BE2C (cell line): ENCODE data around the gene EPHB2.

ENCODE experiments used
- DNase-seq: peaks from one replicate; pipeline ENCODE4 v3.0.0-alpha.2; 2020
- H3K27me3 ChIP-seq: fragments of 250-450 bp; sonication (Bioruptor Pico); 2 replicates; pipeline ENCODE4 v1.5.1; 2020; ENCODE audit warnings: mild to moderate bottlenecking
- H3K36me3 ChIP-seq: fragments of 250-450 bp; sonication (Bioruptor Pico); 2 replicates; pipeline ENCODE4 v1.5.1; 2020; ENCODE audit warnings: mild to moderate bottlenecking
- H3K4me1 ChIP-seq: fragments of 250-450 bp; sonication (Bioruptor Pico); 2 replicates; pipeline ENCODE4 v1.5.1; 2020
- H3K4me3 ChIP-seq: 2 replicates; pipeline ENCODE4 v1.5.1; 2011; ENCODE audit warnings: low read depth, low read length
- H3K9me3 ChIP-seq: fragments of 250-450 bp; sonication (Bioruptor Pico); 2 replicates; pipeline ENCODE4 v1.5.1; 2020
- TF ChIP-seq, protein P1 (sequence below): IDR thresholded peaks from 2 replicates; pipeline ENCODE4 v1.5.1; 2012; ENCODE audit warnings: mild to moderate bottlenecking, low read depth, low read length

The EPHB2 gene

DNA sequence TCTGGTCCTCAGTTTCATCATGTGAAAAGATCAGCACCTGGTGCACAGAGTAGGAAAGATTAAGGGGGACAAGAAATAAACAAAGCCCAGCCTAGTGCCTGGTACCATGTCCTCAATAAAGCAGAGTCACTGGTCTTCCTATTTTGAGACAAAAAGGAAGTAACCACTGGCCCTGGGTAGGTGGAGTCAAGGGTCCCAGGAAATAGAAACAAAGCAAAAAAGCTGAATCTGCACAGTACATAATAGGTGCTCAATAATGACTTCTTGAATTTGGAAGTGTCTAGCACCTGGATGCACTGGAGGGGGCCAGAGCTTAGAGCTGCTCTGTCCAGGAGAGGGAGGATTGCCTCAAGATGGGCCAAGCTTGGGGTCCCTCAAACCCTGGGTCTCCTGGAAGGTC lies 1.9 kb upstream of the EPHB2 start:
- H3K27me3 ChIP-seq, result no peaks in the 10 kb centered on the region
- TF ChIP-seq, protein P1, sequence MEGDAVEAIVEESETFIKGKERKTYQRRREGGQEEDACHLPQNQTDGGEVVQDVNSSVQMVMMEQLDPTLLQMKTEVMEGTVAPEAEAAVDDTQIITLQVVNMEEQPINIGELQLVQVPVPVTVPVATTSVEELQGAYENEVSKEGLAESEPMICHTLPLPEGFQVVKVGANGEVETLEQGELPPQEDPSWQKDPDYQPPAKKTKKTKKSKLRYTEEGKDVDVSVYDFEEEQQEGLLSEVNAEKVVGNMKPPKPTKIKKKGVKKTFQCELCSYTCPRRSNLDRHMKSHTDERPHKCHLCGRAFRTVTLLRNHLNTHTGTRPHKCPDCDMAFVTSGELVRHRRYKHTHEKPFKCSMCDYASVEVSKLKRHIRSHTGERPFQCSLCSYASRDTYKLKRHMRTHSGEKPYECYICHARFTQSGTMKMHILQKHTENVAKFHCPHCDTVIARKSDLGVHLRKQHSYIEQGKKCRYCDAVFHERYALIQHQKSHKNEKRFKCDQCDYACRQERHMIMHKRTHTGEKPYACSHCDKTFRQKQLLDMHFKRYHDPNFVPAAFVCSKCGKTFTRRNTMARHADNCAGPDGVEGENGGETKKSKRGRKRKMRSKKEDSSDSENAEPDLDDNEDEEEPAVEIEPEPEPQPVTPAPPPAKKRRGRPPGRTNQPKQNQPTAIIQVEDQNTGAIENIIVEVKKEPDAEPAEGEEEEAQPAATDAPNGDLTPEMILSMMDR, result no peak
- DNase-seq, result no peak
- H3K36me3 ChIP-seq, result no peaks in the 10 kb centered on the region
- no peaks in the 10 kb centered on the region; the same call in 1 of the 2 replicates for H3K4me1 ChIP-seq
- no peaks in the 10 kb centered on the region for H3K9me3 ChIP-seq
- no peak overlapping the region for H3K4me3 ChIP-seq

- H3K27me3 ChIP-seq, result no peaks in the 10 kb centered on the region
- no peaks in the 10 kb centered on the region; the same call in 1 of the 2 replicates for H3K4me1 ChIP-seq
- no peak for DNase-seq
- H3K36me3 ChIP-seq, result no peaks in the 10 kb centered on the region
- H3K4me3 ChIP-seq, result no peak overlapping the region
- no peaks in the 10 kb centered on the region for H3K9me3 ChIP-seq
- TF ChIP-seq, protein P1, result peak; percentile 39
These were observed 1.4 kb upstream of the EPHB2 start for GRCh38 chr1:22709227-22709626.

DNA sequence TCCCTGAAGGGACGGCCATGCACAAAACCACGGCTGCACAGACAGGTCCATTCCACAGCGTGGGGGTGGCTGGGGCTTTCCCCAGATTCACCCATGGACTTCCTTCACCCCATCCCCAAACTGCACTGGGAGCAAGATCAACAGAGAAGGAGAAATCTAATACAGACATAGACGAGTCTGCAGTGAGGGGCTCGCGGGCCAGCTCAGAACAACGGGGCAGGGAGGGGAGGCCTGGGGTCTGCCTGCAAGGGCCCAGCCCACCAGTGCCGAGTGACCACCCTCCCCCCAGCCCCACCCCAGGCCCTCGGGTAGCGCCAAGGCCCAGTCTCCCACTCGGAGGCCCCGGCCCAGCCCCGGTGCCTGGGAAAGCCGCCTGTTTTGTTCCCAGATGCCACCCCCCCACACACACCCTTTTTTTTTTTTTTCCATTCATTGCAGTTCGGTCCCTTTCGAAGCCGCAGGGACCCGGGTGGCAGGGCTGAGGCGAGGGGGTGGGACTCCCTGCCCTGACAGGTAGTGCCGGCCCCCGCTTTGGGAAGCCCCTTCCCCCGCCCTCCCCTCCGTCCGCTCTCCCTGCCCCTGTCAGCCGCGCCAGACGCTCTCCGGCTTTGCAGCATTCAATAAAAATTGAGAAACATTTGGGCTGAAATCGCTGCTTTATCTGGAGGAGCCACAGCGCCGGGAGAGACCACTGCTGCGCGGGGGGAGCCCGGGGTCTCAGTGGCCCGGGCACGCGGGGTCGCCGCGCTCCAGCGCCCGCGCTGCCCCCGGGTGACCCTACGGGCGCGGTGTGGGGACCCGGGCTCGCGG lies 543 bp upstream of the EPHB2 start:
- Histone ChIP-seq H3K4me1 (no peaks in the 10 kb centered on the region; the same call in 1 of the 2 replicates), H3K27me3 (no peaks in the 10 kb centered on the region), H3K36me3 (no peaks in the 10 kb centered on the region), H3K9me3 (no peaks in the 10 kb centered on the region), H3K4me3 (peak overlapping the region; percentile 45)
- TF ChIP-seq, protein P1, result no peak
- peak; percentile 65 for DNase-seq

- H3K4me3 ChIP-seq, result peak overlapping the region; percentile 42; the same call in 1 of the 2 replicates
- no peaks in the 10 kb centered on the region for H3K36me3 ChIP-seq
- H3K4me1 ChIP-seq, result no peaks in the 10 kb centered on the region; the same call in 1 of the 2 replicates
- no peaks in the 10 kb centered on the region for H3K9me3 ChIP-seq
- DNase-seq, result peak; percentile 18
- TF ChIP-seq, protein P1, result no peak
- no peaks in the 10 kb centered on the region for H3K27me3 ChIP-seq
These were observed 432 bp downstream of the EPHB2 start for GRCh38 chr1:22711071-22711470.

DNA sequence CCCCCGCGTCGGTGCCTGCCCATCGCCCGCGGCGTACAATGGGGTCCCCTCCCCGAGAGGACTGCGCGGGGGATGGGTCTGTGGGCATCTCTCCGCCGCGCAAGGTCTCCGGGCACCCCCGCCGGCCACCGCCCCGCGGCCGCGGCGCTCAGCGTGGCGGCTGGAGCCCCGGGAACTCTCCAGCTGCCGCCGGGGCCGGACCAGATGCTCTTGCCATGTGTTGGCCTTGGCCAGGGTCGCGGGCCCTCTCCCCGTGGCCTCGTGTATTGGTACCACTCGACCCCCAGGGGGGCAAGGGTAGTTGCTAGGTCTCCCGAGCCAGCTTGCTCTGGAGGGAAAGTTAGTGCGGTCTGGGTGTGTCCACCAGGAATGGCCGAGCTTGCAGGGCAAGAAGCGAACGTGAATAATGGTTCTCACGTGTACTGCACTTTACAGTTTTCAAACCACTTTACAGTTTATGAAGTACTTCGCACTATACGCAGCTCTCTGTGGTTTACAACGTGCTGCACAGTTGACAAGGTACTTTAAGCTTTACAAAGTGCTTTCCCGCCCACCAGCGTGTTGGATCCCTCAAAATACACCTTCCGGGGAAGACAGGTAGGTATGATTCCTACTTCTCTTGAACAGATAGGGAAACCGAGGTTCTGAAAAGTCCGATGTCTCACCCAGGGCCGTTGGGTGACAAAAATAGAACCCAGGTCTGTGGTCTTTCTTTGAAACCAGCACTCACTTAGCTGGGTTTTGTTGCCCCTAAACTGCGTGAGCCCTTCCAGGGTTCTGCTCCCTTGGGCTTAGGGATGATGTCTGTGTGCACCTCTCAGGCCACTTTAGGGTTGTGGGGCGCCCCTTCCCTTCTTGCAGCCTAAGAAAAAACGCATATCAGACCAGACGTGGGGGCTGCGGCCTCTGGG lies 1.2 kb downstream of the EPHB2 start:
- TF ChIP-seq, protein P1, result no peak
- H3K27me3 ChIP-seq, result no peaks in the 10 kb centered on the region
- H3K9me3 ChIP-seq, result no peaks in the 10 kb centered on the region
- H3K4me3 ChIP-seq, result peak overlapping the region; percentile 42
- H3K36me3 ChIP-seq, result no peaks in the 10 kb centered on the region
- peaks cover under 1% of the 10 kb centered on the region; the same call in 1 of the 2 replicates for H3K4me1 ChIP-seq
- peak; percentile 22 for DNase-seq
